GM23338 (cell line): ENCODE measurements around the gene ZNF322. TPM values are rescaled to one million over a fixed set of nuclear protein-coding genes. Genes with fewer than 3 reads are reported as not detected.

Experiments
- ATAC-seq: fragments of 200-7000 bp; cut with Tn5 transposase; 3 replicates; pipeline ENCODE4 v1.9.1; 2020
- DNase-seq: peaks from one replicate; pipeline ENCODE4 v3.0.0-alpha.2; 2015; ENCODE audit warnings: low spot score
- H2AFZ ChIP-seq: fragments of 200-600 bp; sonication (generic); 2 replicates; pipeline ENCODE4 v1.8.0; 2016; ENCODE audit warnings: antibody characterized with exemption, mild to moderate bottlenecking, moderate library complexity
- H3F3A ChIP-seq: fragments of 200-600 bp; sonication (generic); replicated peaks from 2 replicates; pipeline ENCODE4 v1.8.0; 2017; ENCODE audit warnings: antibody characterized with exemption, mixed run types, low read depth
- H3K27ac ChIP-seq: fragments of 200-600 bp; sonication (generic); 2 replicates; pipeline ENCODE4 v1.6.1; 2016; ENCODE audit warnings: low read depth
- H3K27me3 ChIP-seq: fragments of 200-600 bp; sonication (generic); 2 replicates; pipeline ENCODE4 v1.8.0; 2016; ENCODE audit warnings: mild to moderate bottlenecking, mixed run types, moderate library complexity; ENCODE audit not compliant: insufficient read depth
- H3K36me3 ChIP-seq: fragments of 200-600 bp; sonication (generic); 2 replicates; pipeline ENCODE4 v1.8.0; 2016; ENCODE audit warnings: mild to moderate bottlenecking; ENCODE audit not compliant: insufficient read depth
- H3K4me1 ChIP-seq: fragments of 200-600 bp; sonication (generic); 2 replicates; pipeline ENCODE4 v1.8.0; 2016; ENCODE audit warnings: mild to moderate bottlenecking, moderate library complexity; ENCODE audit not compliant: insufficient read depth
- H3K4me2 ChIP-seq: fragments of 200-600 bp; sonication (generic); 2 replicates; pipeline ENCODE4 v1.7.1; 2017; ENCODE audit warnings: mixed run types
- H3K4me3 ChIP-seq: fragments of 200-600 bp; sonication (generic); 2 replicates; pipeline ENCODE4 v1.6.1; 2016; ENCODE audit warnings: mixed run types
- H3K79me2 ChIP-seq: fragments of 200-600 bp; sonication (generic); replicated peaks from 2 replicates; pipeline ENCODE4 v1.8.0; 2017; ENCODE audit warnings: mild to moderate bottlenecking; ENCODE audit not compliant: insufficient read depth
- H3K9me2 ChIP-seq: fragments of 200-600 bp; sonication (generic); 2 replicates; pipeline ENCODE4 v1.8.0; 2017; ENCODE audit not compliant: insufficient read depth
- H4K20me1 ChIP-seq: fragments of 200-600 bp; sonication (generic); replicated peaks from 2 replicates; pipeline ENCODE4 v1.8.0; 2017; ENCODE audit warnings: mild to moderate bottlenecking; ENCODE audit not compliant: insufficient read depth
- H3K27ac Mint-ChIP-seq: 2 replicates; pipeline ENCODE4 v1.8.0; 2020; ENCODE audit warnings: inconsistent platforms, mild to moderate bottlenecking, moderate library complexity, mixed read lengths
- H3K27me3 Mint-ChIP-seq: 3 replicates; pipeline ENCODE4 v1.8.0; 2022; ENCODE audit warnings: low read depth, mild to moderate bottlenecking, moderate library complexity, mixed read lengths, inconsistent platforms; ENCODE audit not compliant: insufficient read depth, poor library complexity
- H3K36me3 Mint-ChIP-seq: 3 replicates; pipeline ENCODE4 v1.8.0; 2021; ENCODE audit warnings: low read depth, mild to moderate bottlenecking, inconsistent platforms, moderate library complexity, mixed read lengths
- H3K4me1 Mint-ChIP-seq: 3 replicates; pipeline ENCODE4 v1.8.0; 2020; ENCODE audit warnings: mild to moderate bottlenecking, inconsistent platforms, mixed read lengths
- H3K4me3 Mint-ChIP-seq: 3 replicates; pipeline ENCODE4 v1.8.0; 2021; ENCODE audit warnings: moderate library complexity, mild to moderate bottlenecking, inconsistent platforms, mixed read lengths
- H3K9me3 Mint-ChIP-seq: 3 replicates; pipeline ENCODE4 v1.8.0; 2020; ENCODE audit warnings: moderate library complexity, mild to moderate bottlenecking, inconsistent platforms, mixed read lengths
- CREB1 ChIP-seq: fragments of 250-450 bp; sonication (Bioruptor Pico); IDR thresholded peaks from 2 replicates; pipeline ENCODE4 v1.5.0; 2020; ENCODE audit warnings: low read depth, mild to moderate bottlenecking, moderate library complexity
- CTCF ChIP-seq, 2 experiments: fragments of 200-600 bp in 1 of 2; sonication (generic) in 1 of 2; conservative IDR thresholded peaks; 2 replicates each; pipeline versions ENCODE4 v1.5.1 to v1.6.1; 2016 to 2017; ENCODE audit warnings: antibody characterized with exemption in 2 of 2, low read depth in 2 of 2, mild to moderate bottlenecking in 2 of 2, moderate library complexity in 1 of 2
- ETS1 ChIP-seq: IDR thresholded peaks from 2 replicates; pipeline ENCODE4 v1.6.1; 2016; ENCODE audit warnings: antibody characterized with exemption
- EZH2 ChIP-seq: fragments of 200-600 bp; sonication (generic); IDR thresholded peaks from one replicate; pipeline ENCODE4 v1.8.0; 2017; ENCODE audit warnings: antibody characterized with exemption, mild to moderate bottlenecking, low read depth; ENCODE audit not compliant: unreplicated experiment
- JUNB ChIP-seq: IDR thresholded peaks from one replicate; pipeline ENCODE4 v1.6.1; 2016; ENCODE audit warnings: antibody characterized with exemption; ENCODE audit not compliant: unreplicated experiment
- NANOG ChIP-seq: IDR thresholded peaks from 2 replicates; pipeline ENCODE4 v1.6.1; 2016; ENCODE audit warnings: antibody characterized with exemption, borderline replicate concordance
- POLR2AphosphoS5 ChIP-seq: IDR thresholded peaks from 2 replicates; pipeline ENCODE4 v1.6.1; 2016; ENCODE audit warnings: antibody characterized with exemption, low read depth
- REST ChIP-seq: IDR thresholded peaks from one replicate; pipeline ENCODE4 v1.6.1; 2018; ENCODE audit warnings: antibody characterized with exemption; ENCODE audit not compliant: unreplicated experiment
- STAT1 ChIP-seq: IDR thresholded peaks from one replicate; pipeline ENCODE4 v1.6.1; 2016; ENCODE audit warnings: antibody characterized with exemption; ENCODE audit not compliant: unreplicated experiment
- ZNF114 ChIP-seq: fragments of 250-450 bp; sonication (Bioruptor Pico); IDR thresholded peaks from 2 replicates; pipeline ENCODE4 v1.5.0; 2020; ENCODE audit warnings: mild to moderate bottlenecking, moderate library complexity
- ZNF331 ChIP-seq: fragments of 250-450 bp; sonication (Bioruptor Pico); IDR thresholded peaks from 2 replicates; pipeline ENCODE4 v1.5.0; 2020; ENCODE audit warnings: low read depth, mild to moderate bottlenecking, moderate library complexity
- polyA plus RNA-seq: library from polyadenylated mRNA; unstranded; fragments of >200 nt; fragmentation: Nextera tagmentation; extraction: Ambion mirVana; gene quantifications from 2 replicates; pipeline ENCODE4 v1.2.1, GENCODE V29; 2016
- total RNA-seq: library from RNA; depleted of rRNA; stranded (reverse); fragments of >200 nt; shearing (Covaris generic); gene quantifications from 2 replicates; pipeline ENCODE4 v1.2.3, GENCODE V29; 2014

ZNF322 gene
- total and polyA plus RNA-seq, 2 experiments from 2014 or later: 43.3 to 61.0 TPM

- TF ChIP-seq CTCF (conservative IDR thresholded peaks at IDR 0.05; ENCODE audit: low read depth in 2 of 2): no peak
- no peak for TF ChIP-seq REST
- no peak for TF ChIP-seq ZNF114 (CRISPR knock-in tag)
- TF ChIP-seq EZH2: no peak
- no peak for TF ChIP-seq ZNF331 (CRISPR knock-in tag)
- TF ChIP-seq NANOG: no peak
- no peak for TF ChIP-seq POLR2AphosphoS5
- TF ChIP-seq JUNB: no peak
- no peak for TF ChIP-seq ETS1
These were observed 61.7 kb downstream of the ZNF322 start (continued) for GRCh38 chr6:26597821-26598220.

GRCh38 chr6:26597389-26597766 lies 62.2 kb downstream of the ZNF322 start:
- Mint-ChIP-seq H3K9me3 (peaks cover 3% of the 10 kb centered on the region; the same call in 1 of the 3 replicates), H3K4me1 (peaks cover 3% of the 10 kb centered on the region; the same call in 2 of the 3 replicates), H3K27ac (no peak overlapping the region), H3K4me3 (no peak overlapping the region), H3K27me3 (peaks cover 10% of the 10 kb centered on the region), H3K36me3 (peaks cover 12% of the 10 kb centered on the region)
- Histone ChIP-seq H3K4me2 (peak overlapping the region; percentile 96), H2AFZ (peak overlapping the region; percentile 28; the same call in 1 of the 2 replicates), H3K27ac (no peak overlapping the region), H3K4me3 (peak overlapping the region; percentile 66), H3K4me1 (no peaks in the 10 kb centered on the region), H3K36me3 (peaks cover 6% of the 10 kb centered on the region; the same call in 1 of the 2 replicates), H4K20me1 (no peaks in the 10 kb centered on the region), H3K27me3 (no peaks in the 10 kb centered on the region), H3K79me2 (peaks cover 13% of the 10 kb centered on the region), H3F3A (0 out of 2 replicates have a peak, but pooled peaks cover 5% of the 10 kb centered on the region), H3K9me2 (no peaks in the 10 kb centered on the region)
- ATAC-seq (no peak), DNase-seq (no peak)
- no peak for TF ChIP-seq CREB1
- no peak for TF ChIP-seq STAT1
- TF ChIP-seq JUNB: no peak
- no peak for TF ChIP-seq REST
- TF ChIP-seq ETS1: no peak
- no peak for TF ChIP-seq ZNF331 (CRISPR knock-in tag)
